OCI-LY3 (cell line): ENCODE results near the gene TENM4.

Experiments used
- H2AFZ ChIP-seq: fragments of 200-600, 300-600 bp; shearing (Covaris generic); 2 replicates; pipeline ENCODE4 v1.6.0; 2014; ENCODE audit warnings: antibody characterized with exemption, low read depth, low read length
- H3K27ac ChIP-seq: fragments of 200-600, 300-600 bp; sonication (generic); 2 replicates; pipeline ENCODE4 v1.5.1; 2014; ENCODE audit warnings: mild to moderate bottlenecking, low read length, moderate library complexity, mixed read lengths
- H3K27me3 ChIP-seq: fragments of 200-600, 300-600 bp; sonication (generic); 2 replicates; pipeline ENCODE4 v1.6.1; 2014; ENCODE audit warnings: low read depth, low read length, mixed read lengths
- H3K36me3 ChIP-seq: fragments of 200-600, 300-600 bp; sonication (generic); replicated peaks from 2 replicates; pipeline ENCODE3; 2014; ENCODE audit warnings: low read depth, low read length, mixed read lengths
- H3K4me1 ChIP-seq: fragments of 300-600, 200-600 bp; sonication (generic); 2 replicates; pipeline ENCODE4 v1.6.1; 2014; ENCODE audit warnings: low read length, mixed read lengths
- H3K4me2 ChIP-seq: fragments of 200-600, 300-600 bp; sonication (generic); 2 replicates; pipeline ENCODE4 v1.6.1; 2014; ENCODE audit warnings: low read length, mixed read lengths
- H3K4me3 ChIP-seq: fragments of 300-600, 200-600 bp; sonication (generic); 2 replicates; pipeline ENCODE4 v1.5.1; 2014; ENCODE audit warnings: antibody characterized with exemption, mild to moderate bottlenecking, low read length, moderate library complexity
- H3K79me2 ChIP-seq: fragments of 300-600, 200-600 bp; shearing (Covaris generic); 2 replicates; pipeline ENCODE4 v1.6.1; 2014; ENCODE audit warnings: mild to moderate bottlenecking, low read length, mixed read lengths
- H3K9ac ChIP-seq: fragments of 300-600, 200-600 bp; shearing (Covaris generic); 2 replicates; pipeline ENCODE4 v1.6.0; 2014; ENCODE audit warnings: mild to moderate bottlenecking, low read length, moderate library complexity
- H3K9me3 ChIP-seq: fragments of 200-600, 300-600 bp; shearing (Covaris generic); 2 replicates; pipeline ENCODE4 v1.6.1; 2014; ENCODE audit warnings: low read length, mixed read lengths; ENCODE audit not compliant: insufficient read depth
- H4K20me1 ChIP-seq: fragments of 200-600, 300-600 bp; sonication (generic); 2 replicates; pipeline ENCODE4 v1.6.1; 2016; ENCODE audit warnings: low read length, mixed read lengths; ENCODE audit not compliant: insufficient read depth
- EZH2phosphoT487 ChIP-seq: fragments of 200-600 bp; shearing (Covaris generic); IDR thresholded peaks from 2 replicates; pipeline ENCODE4 v1.6.1; 2018; ENCODE audit warnings: antibody characterized with exemption, mixed run types, low read depth
- TF ChIP-seq, protein P1 (sequence below): fragments of 200-600, 300-600 bp; sonication (generic); IDR thresholded peaks from 2 replicates; pipeline ENCODE4 v1.5.1; 2014; ENCODE audit warnings: antibody characterized with exemption, low read length, low read depth

TENM4 gene

DNA sequence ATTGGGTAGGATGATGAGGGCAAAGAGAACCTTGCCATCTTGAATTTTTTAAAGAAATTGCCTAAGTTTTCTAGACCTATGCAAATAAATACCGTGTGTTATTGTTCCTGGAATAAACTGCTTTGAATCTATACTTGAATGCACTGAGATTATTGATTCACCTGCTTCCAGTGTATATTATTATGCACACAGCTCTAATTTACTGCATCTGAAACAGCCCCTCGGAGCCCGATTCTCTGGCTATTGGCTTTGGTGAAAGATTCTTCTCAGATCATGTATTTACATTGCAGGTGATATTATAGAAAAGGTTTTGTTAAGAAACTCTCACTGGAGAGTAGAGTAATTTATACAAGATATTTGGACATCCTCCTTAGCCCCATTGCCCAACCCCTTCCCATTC lies 254.2 kb downstream of the TENM4 start:
- no peaks in the 10 kb centered on the region for H3K27me3 ChIP-seq
- no peaks in the 10 kb centered on the region for H3K36me3 ChIP-seq
- TF ChIP-seq, protein P1, sequence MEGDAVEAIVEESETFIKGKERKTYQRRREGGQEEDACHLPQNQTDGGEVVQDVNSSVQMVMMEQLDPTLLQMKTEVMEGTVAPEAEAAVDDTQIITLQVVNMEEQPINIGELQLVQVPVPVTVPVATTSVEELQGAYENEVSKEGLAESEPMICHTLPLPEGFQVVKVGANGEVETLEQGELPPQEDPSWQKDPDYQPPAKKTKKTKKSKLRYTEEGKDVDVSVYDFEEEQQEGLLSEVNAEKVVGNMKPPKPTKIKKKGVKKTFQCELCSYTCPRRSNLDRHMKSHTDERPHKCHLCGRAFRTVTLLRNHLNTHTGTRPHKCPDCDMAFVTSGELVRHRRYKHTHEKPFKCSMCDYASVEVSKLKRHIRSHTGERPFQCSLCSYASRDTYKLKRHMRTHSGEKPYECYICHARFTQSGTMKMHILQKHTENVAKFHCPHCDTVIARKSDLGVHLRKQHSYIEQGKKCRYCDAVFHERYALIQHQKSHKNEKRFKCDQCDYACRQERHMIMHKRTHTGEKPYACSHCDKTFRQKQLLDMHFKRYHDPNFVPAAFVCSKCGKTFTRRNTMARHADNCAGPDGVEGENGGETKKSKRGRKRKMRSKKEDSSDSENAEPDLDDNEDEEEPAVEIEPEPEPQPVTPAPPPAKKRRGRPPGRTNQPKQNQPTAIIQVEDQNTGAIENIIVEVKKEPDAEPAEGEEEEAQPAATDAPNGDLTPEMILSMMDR, result no peak
- no peak for TF ChIP-seq EZH2phosphoT487
- no peak overlapping the region for H2AFZ ChIP-seq
- H4K20me1 ChIP-seq, result no peaks in the 10 kb centered on the region
- H3K4me1 ChIP-seq, result peaks cover 11% of the 10 kb centered on the region
- no peak overlapping the region for H3K27ac ChIP-seq
- no peaks in the 10 kb centered on the region for H3K79me2 ChIP-seq
- H3K4me2 ChIP-seq, result no peak overlapping the region
- H3K9me3 ChIP-seq, result no peaks in the 10 kb centered on the region
- H3K4me3 ChIP-seq, result no peak overlapping the region
- no peak overlapping the region for H3K9ac ChIP-seq

DNA sequence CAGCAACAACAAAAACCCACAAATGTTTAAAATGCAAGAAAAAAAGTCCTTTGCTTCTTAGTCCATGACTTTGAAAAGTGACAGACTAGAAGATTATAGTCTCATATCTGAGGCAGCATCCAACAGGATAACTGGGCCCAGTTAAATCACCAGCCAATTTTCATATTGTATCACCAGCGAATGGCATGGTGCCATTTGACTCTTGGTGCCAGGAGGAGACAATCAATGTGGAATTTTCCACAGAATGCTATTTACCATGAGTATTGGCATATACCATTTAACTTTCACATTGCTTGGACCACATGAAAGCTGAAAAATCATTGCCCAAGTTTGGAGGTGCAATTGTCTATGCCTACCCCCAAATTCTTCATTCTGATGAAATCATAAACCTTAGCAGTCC lies 255.5 kb downstream of the TENM4 start:
- no peak overlapping the region for H3K4me2 ChIP-seq
- H3K27ac ChIP-seq, result no peak overlapping the region
- H4K20me1 ChIP-seq, result no peaks in the 10 kb centered on the region
- H3K79me2 ChIP-seq, result no peaks in the 10 kb centered on the region
- no peaks in the 10 kb centered on the region for H3K27me3 ChIP-seq
- no peak overlapping the region for H3K9ac ChIP-seq
- no peaks in the 10 kb centered on the region for H3K36me3 ChIP-seq
- TF ChIP-seq, protein P1, result no peak
- no peak for TF ChIP-seq EZH2phosphoT487
- peaks cover 4% of the 10 kb centered on the region; the same call in 1 of the 2 replicates for H3K9me3 ChIP-seq
- H2AFZ ChIP-seq, result no peak overlapping the region
- peaks cover 11% of the 10 kb centered on the region for H3K4me1 ChIP-seq
- H3K4me3 ChIP-seq, result no peak overlapping the region

DNA sequence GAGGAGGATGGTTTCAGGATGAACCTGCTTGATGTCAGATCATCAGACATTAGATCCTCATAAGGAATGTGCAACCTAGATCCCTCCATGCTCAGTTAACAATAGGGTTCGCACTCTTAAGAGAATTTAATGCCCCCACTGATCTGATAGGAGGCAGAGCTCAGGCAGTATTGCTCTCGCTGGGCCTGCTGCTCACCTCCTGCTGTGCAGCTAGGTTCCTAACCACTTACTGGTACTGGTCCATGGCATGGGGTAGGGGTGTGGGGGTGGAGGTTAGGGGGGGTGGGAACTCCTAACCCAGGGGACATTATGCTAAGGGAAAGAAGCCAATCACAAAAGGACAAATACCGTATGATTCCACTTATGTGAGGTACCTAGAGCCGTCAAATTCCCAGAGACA lies 256.5 kb downstream of the TENM4 start:
- Histone ChIP-seq H3K4me1 (peaks cover 8% of the 10 kb centered on the region), H3K4me2 (no peak overlapping the region), H3K9ac (no peak overlapping the region), H3K4me3 (no peak overlapping the region), H3K27ac (no peak overlapping the region), H4K20me1 (no peaks in the 10 kb centered on the region), H2AFZ (no peak overlapping the region), H3K79me2 (no peaks in the 10 kb centered on the region), H3K9me3 (peaks cover 4% of the 10 kb centered on the region; the same call in 1 of the 2 replicates), H3K27me3 (no peaks in the 10 kb centered on the region), H3K36me3 (no peaks in the 10 kb centered on the region)
- TF ChIP-seq, protein P1, result no peak
- no peak for TF ChIP-seq EZH2phosphoT487

DNA sequence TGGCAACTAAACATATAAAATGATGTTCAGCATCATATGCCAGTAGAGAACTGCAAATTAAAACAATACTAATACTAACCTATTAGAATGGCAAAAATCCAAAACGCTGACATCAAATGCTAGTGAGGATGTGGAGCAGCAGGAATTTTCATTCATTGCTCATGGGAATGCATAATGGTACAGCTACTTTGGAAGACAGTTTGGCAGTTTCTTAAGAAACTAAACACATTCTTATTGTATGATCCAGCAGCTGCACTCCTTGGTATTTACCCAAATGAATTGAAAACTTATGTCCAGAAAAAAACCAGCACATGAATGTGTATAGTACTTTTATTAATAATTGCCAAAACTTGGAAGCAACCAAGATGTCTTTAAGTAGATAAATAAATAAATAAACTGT lies 258.0 kb downstream of the TENM4 start:
- Histone ChIP-seq H2AFZ (no peak overlapping the region), H3K27me3 (no peaks in the 10 kb centered on the region), H3K4me1 (peaks cover 4% of the 10 kb centered on the region; the same call in 1 of the 2 replicates), H3K4me2 (no peak overlapping the region), H3K79me2 (no peaks in the 10 kb centered on the region), H3K9ac (no peak overlapping the region), H3K4me3 (no peak overlapping the region), H4K20me1 (no peaks in the 10 kb centered on the region), H3K9me3 (peaks cover 4% of the 10 kb centered on the region; the same call in 1 of the 2 replicates), H3K36me3 (no peaks in the 10 kb centered on the region), H3K27ac (no peak overlapping the region)
- TF ChIP-seq EZH2phosphoT487, result no peak
- TF ChIP-seq, protein P1, result no peak
